Astrocyte of the cerebellum (primary cell): Measurements from ENCODE around the gene BMF.
"Not testable (repeated sequence)": the region's sequence is repeated elsewhere in the genome, so short reads cannot be mapped to it uniquely, and the experiment has no call there.

Source experiments
- DNase-seq: peaks from one replicate; pipeline ENCODE4 v3.0.0-alpha.2; 2011; ENCODE audit warnings: low read depth
- H3K4me3 ChIP-seq: 2 replicates; pipeline ENCODE4 v1.5.1; 2011; ENCODE audit warnings: mild to moderate bottlenecking, low read depth, low read length, moderate library complexity
- CTCF ChIP-seq: IDR thresholded peaks from 2 replicates; pipeline ENCODE4 v1.5.1; 2012; ENCODE audit warnings: low read length, low read depth, moderate library complexity, mild to moderate bottlenecking; ENCODE audit errors: missing control alignments
- in situ Hi-C: cut with HindIII; loops from 2 replicates; pipeline ENCODE4 v1.10.0; 2017; ENCODE audit warnings: low sequenced_read_pairs

Gene BMF

DNA sequence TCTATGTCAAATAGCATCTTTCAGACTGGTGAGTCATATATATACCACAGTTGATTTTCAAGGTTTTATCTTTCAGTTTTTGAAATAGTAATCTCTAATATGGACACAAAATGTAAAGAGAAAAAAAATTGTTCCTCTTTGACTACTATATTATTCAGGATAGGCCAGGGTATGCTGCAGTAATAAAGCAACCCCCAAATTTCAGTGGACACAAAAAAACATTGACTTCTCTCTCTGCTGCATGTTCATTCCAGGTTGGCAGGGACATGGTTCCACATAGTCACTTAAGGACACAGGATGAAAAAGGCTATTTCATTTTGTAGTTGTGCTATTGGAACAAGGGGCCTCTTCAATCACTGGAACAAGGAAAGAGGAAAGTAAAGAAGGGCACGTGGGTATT, 28.6 kb downstream of the BMF start:
- DNase-seq = no peak
- in situ Hi-C loops = no loop called here
- TF ChIP-seq CTCF = no peak
- H3K4me3 ChIP-seq = no peak overlapping the region

DNA sequence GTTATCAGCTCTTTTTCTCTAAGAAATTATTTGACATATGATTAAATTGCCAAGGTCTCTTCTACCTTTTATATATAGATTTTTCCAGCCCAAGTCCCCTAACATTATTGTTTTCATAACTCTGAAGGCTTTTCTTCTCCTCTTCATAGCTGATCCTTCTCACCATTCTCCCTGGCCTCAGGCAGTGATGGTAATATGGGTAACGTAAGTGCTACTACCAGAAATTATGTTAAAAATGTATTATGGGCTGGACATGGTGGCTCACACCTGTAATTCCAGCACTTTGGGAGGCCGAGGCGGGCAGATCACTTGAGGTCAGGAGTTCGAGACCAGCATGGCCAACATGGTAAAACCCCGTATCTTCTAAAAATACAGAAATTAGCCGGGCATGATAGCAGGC, 29.2 kb downstream of the BMF start:
- no peak overlapping the region for H3K4me3 ChIP-seq
- no peak for DNase-seq
- in situ Hi-C loops = no loop called here
- no peak for TF ChIP-seq CTCF

DNA sequence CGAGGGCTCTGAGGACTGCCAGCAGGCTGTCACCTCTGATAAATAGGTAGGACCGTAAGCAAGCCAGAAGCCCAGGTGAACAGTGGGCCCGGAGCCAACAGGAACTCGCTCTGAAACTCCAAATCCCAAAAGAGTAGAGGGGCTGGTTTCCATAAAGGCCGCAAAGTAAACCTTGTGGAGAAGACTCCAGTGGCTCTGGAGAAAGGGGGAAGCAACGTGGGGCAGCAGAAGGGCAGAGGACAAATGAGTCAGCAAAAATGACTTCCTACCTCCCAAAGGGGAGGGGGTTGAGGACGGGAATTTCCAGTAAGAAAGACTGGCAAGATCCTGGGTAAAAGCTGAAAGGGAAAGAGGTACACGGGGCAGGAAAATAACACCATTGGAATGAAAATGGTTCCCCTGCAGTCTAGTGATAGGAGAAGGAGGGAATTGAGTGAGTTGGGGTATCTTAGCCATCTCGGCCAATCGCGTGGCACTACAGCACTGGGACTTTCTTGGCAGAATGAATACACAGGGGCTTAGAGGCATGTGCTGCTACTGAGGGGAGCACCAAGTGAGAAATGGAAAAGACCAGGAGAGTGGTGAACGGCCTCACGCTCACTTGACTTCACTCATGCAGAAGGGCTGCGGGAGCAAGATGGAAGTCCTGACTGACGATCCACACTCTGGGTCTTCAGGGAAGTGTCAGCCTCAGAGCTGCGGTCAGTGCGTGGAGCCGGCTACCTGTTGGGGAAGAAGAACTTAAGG, 33.2 kb downstream of the BMF start:
- TF ChIP-seq CTCF = no peak
- in situ Hi-C loops = no loop called here
- no peak for DNase-seq
- H3K4me3 ChIP-seq = no peak overlapping the region

- DNase-seq, H3K4me3 ChIP-seq, in situ Hi-C loops: not testable (repeated sequence)
These were observed 34.0 kb downstream of the BMF start for GRCh38 chr15:40074656-40075055.

GRCh38 chr15:40073716-40074490, 34.8 kb downstream of the BMF start:
- DNase-seq, in situ Hi-C loops, H3K4me3 ChIP-seq: not testable (repeated sequence)

DNA sequence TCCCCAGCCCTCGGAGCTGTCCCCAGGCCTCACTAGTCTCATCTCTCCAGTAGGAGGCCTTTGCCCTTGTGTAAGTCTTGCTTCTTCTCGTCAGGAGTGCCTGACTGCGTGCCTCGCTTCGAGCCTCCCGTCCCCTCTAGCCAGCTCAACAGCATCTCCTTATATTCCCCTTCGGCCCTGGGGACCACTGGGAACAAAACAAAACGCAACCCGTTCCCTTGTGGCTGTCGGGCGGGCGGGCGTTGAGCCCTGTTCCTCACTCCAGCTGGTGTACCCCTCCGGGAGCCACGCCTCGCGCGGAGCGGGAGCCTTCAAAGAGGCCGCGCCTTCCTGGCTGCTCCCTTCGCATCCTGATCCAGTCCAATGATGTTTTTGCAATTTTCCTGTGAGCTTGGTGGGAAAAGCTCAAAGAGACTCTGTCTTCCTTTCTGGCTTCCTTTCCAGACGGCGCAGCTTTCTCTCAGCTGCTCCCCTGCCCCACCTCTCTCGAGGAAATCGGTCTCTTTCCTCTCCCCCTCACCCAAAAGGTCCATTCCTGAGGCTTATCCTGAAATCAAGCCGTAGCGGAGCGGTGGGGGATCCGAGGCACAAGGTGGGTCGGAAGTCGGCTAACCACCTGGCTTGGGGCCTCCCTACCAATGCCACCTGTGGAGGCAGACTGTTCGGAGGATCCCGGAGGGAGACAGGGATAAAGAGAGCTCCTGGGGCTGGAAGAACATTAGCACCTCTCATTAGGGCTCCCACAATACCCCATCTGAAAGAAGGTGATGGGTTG, 36.3 kb downstream of the BMF start:
- H3K4me3 ChIP-seq = no peak overlapping the region
- no peak for DNase-seq
- in situ Hi-C loops = no loop called here
- no peak for TF ChIP-seq CTCF

DNA sequence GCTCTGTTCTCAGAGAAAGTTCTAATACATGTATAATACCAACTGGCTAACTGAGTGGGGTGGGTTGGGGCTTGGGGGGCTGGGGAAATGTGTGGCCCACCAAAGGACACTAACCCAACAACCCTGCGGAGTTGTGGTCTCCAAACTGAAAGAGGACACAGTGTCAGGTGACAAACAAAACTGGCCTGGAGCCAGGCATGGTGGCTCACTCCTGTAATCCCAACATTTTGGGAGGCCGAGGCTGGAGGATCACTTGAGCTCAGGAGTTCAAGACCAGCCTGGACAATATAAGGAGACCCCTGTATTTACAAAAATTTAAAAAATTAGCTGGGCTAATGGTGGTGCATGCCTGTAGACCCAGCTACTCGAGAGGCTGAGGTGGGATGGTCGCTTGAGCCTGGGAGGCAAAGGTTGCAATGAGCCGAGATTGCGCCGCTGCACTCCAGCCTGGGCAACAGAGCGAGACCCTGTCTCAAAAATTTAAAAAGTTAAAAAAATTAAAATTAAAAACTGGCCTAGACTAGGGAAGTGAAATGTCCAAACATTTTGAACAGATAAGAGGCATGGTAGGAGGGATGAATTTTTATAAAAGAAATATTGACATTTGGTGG, 38.0 kb downstream of the BMF start:
- DNase-seq = no peak
- no peak overlapping the region for H3K4me3 ChIP-seq
- TF ChIP-seq CTCF = no peak
- in situ Hi-C loops = no loop called here
